GM18951 (cell line): ENCODE measurements around the gene MARCHF6.

ENCODE experiments used
- POLR2A ChIP-seq: IDR thresholded peaks from 4 replicates; pipeline ENCODE4 v1.6.1; 2011; ENCODE audit warnings: mild to moderate bottlenecking; ENCODE audit not compliant: insufficient read length, insufficient read depth; ENCODE audit errors: extremely low read depth
- in situ Hi-C: fragments of 300-500 bp; cut with MboI; formaldehyde crosslinking; loops from one replicate; pipeline ENCODE4 v1.12.0; 2022; ENCODE audit warnings: low sequenced_read_pairs, mixed read lengths, inconsistent platforms; ENCODE audit not compliant: unreplicated experiment

MARCHF6 gene

GRCh38 chr5:10315201-10315600, 38.3 kb upstream of the MARCHF6 start:
- TF ChIP-seq POLR2A: no peak
- in situ Hi-C loops: no loop called here

- no peak for TF ChIP-seq POLR2A
- in situ Hi-C loops: no loop called here
Measured at GRCh38 chr5:10315824-10316509, 37.5 kb upstream of the MARCHF6 start.

- in situ Hi-C loops: no loop called here
- no peak for TF ChIP-seq POLR2A
Measured at GRCh38 chr5:10317825-10318682, 35.4 kb upstream of the MARCHF6 start.

- in situ Hi-C loops: no loop called here
- TF ChIP-seq POLR2A: no peak
Measured at GRCh38 chr5:10319202-10319851, 34.2 kb upstream of the MARCHF6 start.

- TF ChIP-seq POLR2A: no peak
- in situ Hi-C loops: no loop called here
Measured at GRCh38 chr5:10320793-10321192, 32.7 kb upstream of the MARCHF6 start.

GRCh38 chr5:10321882-10322281, 31.6 kb upstream of the MARCHF6 start:
- TF ChIP-seq POLR2A: no peak
- in situ Hi-C loops: no loop called here

GRCh38 chr5:10323588-10324488, 29.7 kb upstream of the MARCHF6 start:
- TF ChIP-seq POLR2A: no peak
- in situ Hi-C loops: no loop called here

GRCh38 chr5:10324518-10325370, 28.8 kb upstream of the MARCHF6 start:
- no peak for TF ChIP-seq POLR2A
- in situ Hi-C loops: no loop called here

GRCh38 chr5:10328323-10328722, 25.2 kb upstream of the MARCHF6 start:
- TF ChIP-seq POLR2A: no peak
- in situ Hi-C loops: no loop called here

- in situ Hi-C loops: no loop called here
- no peak for TF ChIP-seq POLR2A
Measured at GRCh38 chr5:10329446-10329819, 24.1 kb upstream of the MARCHF6 start.

- in situ Hi-C loops: no loop called here
- TF ChIP-seq POLR2A: no peak
Measured at GRCh38 chr5:10329820-10330481, 23.5 kb upstream of the MARCHF6 start.
